K562 (cell line): ENCODE measurements around the gene SLC12A4. TPM values are rescaled to one million over a fixed set of nuclear protein-coding genes. Genes with fewer than 3 reads are reported as not detected.

ENCODE experiments used
- CTBP1 ChIP-seq: fragments of 450-650 bp; IDR thresholded peaks from 2 replicates; pipeline ENCODE4 v1.6.1; 2016; ENCODE audit warnings: borderline replicate concordance
- E2F4 ChIP-seq: sonication (generic); formaldehyde crosslinking; IDR thresholded peaks from 2 replicates; pipeline ENCODE4 v1.8.0; 2022; ENCODE audit warnings: mild to moderate bottlenecking, low read depth, missing genetic modification reagents
- EP300 ChIP-seq: IDR thresholded peaks from 2 replicates; pipeline ENCODE4 v1.6.1; 2012; ENCODE audit warnings: low read length, improper control_type of control experiment
- GTF3C2 ChIP-seq: IDR thresholded peaks from 3 replicates; pipeline ENCODE4 v1.6.1; 2011; ENCODE audit warnings: borderline replicate concordance, mild to moderate bottlenecking, moderate library complexity; ENCODE audit not compliant: insufficient read length; ENCODE audit errors: extremely low read depth
- SMAD1 ChIP-seq: fragments of 150-350 bp; IDR thresholded peaks from 2 replicates; pipeline ENCODE4 v1.6.1; 2014; ENCODE audit warnings: low read length, low read depth; ENCODE audit not compliant: partially characterized antibody
- SUPT5H ChIP-seq: fragments of 450-650 bp; IDR thresholded peaks from 2 replicates; pipeline ENCODE4 v1.6.1; 2016
- UBTF ChIP-seq, 2 experiments: IDR thresholded peaks; 2 replicates each; pipeline ENCODE4 v1.6.1; 2012; ENCODE audit warnings: improper control_type of control experiment in 2 of 2, low read depth in 2 of 2, low read length in 2 of 2, borderline replicate concordance in 1 of 2
- ZBTB40 ChIP-seq, 2 experiments: fragments of 450-650 bp in 1 of 2; sonication (generic) in 1 of 2; formaldehyde crosslinking in 1 of 2; IDR thresholded peaks; 2 replicates each; pipeline versions ENCODE4 v1.7.1 to v1.9.0; 2016 to 2022; ENCODE audit warnings: inconsistent platforms in 1 of 2, mild to moderate bottlenecking in 1 of 2, missing genetic modification reagents in 1 of 2
- ZEB2 ChIP-seq: fragments of 450-650 bp; IDR thresholded peaks from 2 replicates; pipeline ENCODE4 v1.6.1; 2016
- ZFP1 ChIP-seq: fragments of 450-650 bp; formaldehyde crosslinking; IDR thresholded peaks from 2 replicates; pipeline ENCODE4 v1.4.0; 2020; ENCODE audit warnings: mild to moderate bottlenecking, mixed read lengths
- ZNF282 ChIP-seq: sonication (generic); formaldehyde crosslinking; IDR thresholded peaks from 2 replicates; pipeline ENCODE4 v1.8.1; 2023; ENCODE audit warnings: missing genetic modification reagents
- polyA plus RNA-seq, 8 experiments: library from polyadenylated mRNA; depleted of rRNA in 4 of 8; stranded (reverse) in 5 of 8; unstranded in 3 of 8; fragments of >200 nt; fragmentation: Nextera tagmentation in 2 of 8; fragmentation: Illumina TruSeq in 1 of 8; extraction: Ambion mirVana in 2 of 8; extraction: Trizol in 1 of 8; gene quantifications; 2 replicates each; pipeline versions ENCODE4 v1.2.1 to v1.2.3, GENCODE V29; 2011 to 2014; ENCODE audit warnings: inconsistent platforms in 1 of 8, missing spikeins in 1 of 8
- total RNA-seq, 7 experiments: library from RNA; depleted of rRNA in 6 of 7; stranded (reverse); fragments of >200 nt in 6 of 7; fragmentation: Illumina TruSeq in 2 of 7; extraction: Trizol in 2 of 7; gene quantifications; 2 replicates each; pipeline versions ENCODE4 v1.2.1 to v1.2.3, GENCODE V29; 2011 to 2021; ENCODE audit warnings: low replicate concordance in 1 of 7

The SLC12A4 gene
- total and polyA plus RNA-seq, 9 of the 15 experiments (the other 6 are each of a cell fraction or from before 2014, with no cell fraction given), result 0.75 to 43.5 (median 15.0) TPM

GRCh38 chr16:67935402-67936123 lies 32.9 kb downstream of the SLC12A4 start (continued):
- TF ChIP-seq E2F4 (CRISPR knock-in tag) (0 out of 2 replicates have a peak, but pooled peaks have one; percentile 49), ZEB2 (peak; percentile 52), ZBTB40 (IDR thresholded peaks at IDR 0.05) (peak; percentile 89), ZBTB40 (CRISPR knock-in tag; IDR thresholded peaks at IDR 0.05) (no peak), ZNF282 (CRISPR knock-in tag) (no peak), EP300 (no peak), ZFP1 (CRISPR knock-in tag) (no peak), SUPT5H (peak; percentile 93), UBTF (IDR thresholded peaks at IDR 0.05; ENCODE audit: borderline replicate concordance in 1 of 2, low read depth in 2 of 2, low read length in 2 of 2) (no peak), GTF3C2 (no peak), SMAD1 (peak; percentile 64), CTBP1 (peak; percentile 87)
